ENCODE measurements around the gene PPP6R3. TPM values are rescaled to one million over a fixed set of nuclear protein-coding genes. Genes with fewer than 3 reads are reported as not detected.

Gene PPP6R3
- total RNA-seq, 1 experiment from 2014 or later = 138 TPM

- no peak overlapping the region; a peak in 1 of 7 replicates for H3K27ac Mint-ChIP-seq
- 0 out of 2 replicates have a peak, but pooled peaks cover 9% of the 10 kb centered on the region for H3K4me1 ChIP-seq (ENCODE audit: insufficient read depth, low read length)
- peaks cover 0 to 13% of the 10 kb centered on the region in 2 experiments; a peak in 3 of 4 replicates for H3K4me1 Mint-ChIP-seq
- no peak overlapping the region for H2BK120ac ChIP-seq (ENCODE audit: low read depth, low read length, poor library complexity, severe bottlenecking)
- no peak overlapping the region for H3K4me3 Mint-ChIP-seq
- no peak overlapping the region for H2AK5ac ChIP-seq (ENCODE audit: insufficient read length, low read length)
- no peak overlapping the region for H4K91ac ChIP-seq (ENCODE audit: insufficient read length, low read depth, low read length)
- no peak overlapping the region for H4K5ac ChIP-seq (ENCODE audit: insufficient read length, low read depth, low read length)
- H3K18ac ChIP-seq (ENCODE audit: insufficient read length, low read depth, low read length) = no peak overlapping the region
- H3K23me2 ChIP-seq (ENCODE audit: insufficient read length, low read depth, low read length, poor library complexity, severe bottlenecking) = no peaks in the 10 kb centered on the region
- TF ChIP-seq, protein P1, sequence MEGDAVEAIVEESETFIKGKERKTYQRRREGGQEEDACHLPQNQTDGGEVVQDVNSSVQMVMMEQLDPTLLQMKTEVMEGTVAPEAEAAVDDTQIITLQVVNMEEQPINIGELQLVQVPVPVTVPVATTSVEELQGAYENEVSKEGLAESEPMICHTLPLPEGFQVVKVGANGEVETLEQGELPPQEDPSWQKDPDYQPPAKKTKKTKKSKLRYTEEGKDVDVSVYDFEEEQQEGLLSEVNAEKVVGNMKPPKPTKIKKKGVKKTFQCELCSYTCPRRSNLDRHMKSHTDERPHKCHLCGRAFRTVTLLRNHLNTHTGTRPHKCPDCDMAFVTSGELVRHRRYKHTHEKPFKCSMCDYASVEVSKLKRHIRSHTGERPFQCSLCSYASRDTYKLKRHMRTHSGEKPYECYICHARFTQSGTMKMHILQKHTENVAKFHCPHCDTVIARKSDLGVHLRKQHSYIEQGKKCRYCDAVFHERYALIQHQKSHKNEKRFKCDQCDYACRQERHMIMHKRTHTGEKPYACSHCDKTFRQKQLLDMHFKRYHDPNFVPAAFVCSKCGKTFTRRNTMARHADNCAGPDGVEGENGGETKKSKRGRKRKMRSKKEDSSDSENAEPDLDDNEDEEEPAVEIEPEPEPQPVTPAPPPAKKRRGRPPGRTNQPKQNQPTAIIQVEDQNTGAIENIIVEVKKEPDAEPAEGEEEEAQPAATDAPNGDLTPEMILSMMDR (conservative IDR thresholded peaks at IDR 0.05) = no peak
- peaks cover 17 to 79% (median 65%) of the 10 kb centered on the region in 3 experiments; a peak in 6 of 7 replicates for H3K36me3 Mint-ChIP-seq (ENCODE audit: insufficient read depth in 1 of 3, low read depth in 3 of 3)
- H3K27ac ChIP-seq (ENCODE audit: insufficient read length, low read depth, low read length) = no peak overlapping the region
- no CpG with 5 or more reads among the region's 4 CpGs for WGBS (ENCODE audit: extremely low coverage, insufficient read length, low lambda C conversion rate)
- no peak overlapping the region for H3K4me2 ChIP-seq (ENCODE audit: insufficient read depth, insufficient read length, low read length)
- H3K27me3 ChIP-seq (ENCODE audit: insufficient read depth, low read length) = no peaks in the 10 kb centered on the region
- no peak overlapping the region for H4K8ac ChIP-seq (replicated peaks; ENCODE audit: insufficient read length, low read depth, low read length)
- H3K79me2 ChIP-seq (ENCODE audit: insufficient read depth, low read length) = peaks cover 10% of the 10 kb centered on the region; the same call in 1 of the 2 replicates
- no peak overlapping the region for H2AFZ ChIP-seq (ENCODE audit: low read length)
- no peak overlapping the region for H3K56ac ChIP-seq (ENCODE audit: insufficient read length, low read depth, low read length)
- H3K9me3 Mint-ChIP-seq = no peaks in the 10 kb centered on the region
- no peak overlapping the region for H2BK12ac ChIP-seq (ENCODE audit: insufficient read length, low read depth, low read length)
- H3K9me3 ChIP-seq (ENCODE audit: control insufficient read depth, low read depth, low read length) = no peaks in the 10 kb centered on the region
- H3K27me3 Mint-ChIP-seq (ENCODE audit: low read depth) = no peaks in the 10 kb centered on the region
- H3T11ph ChIP-seq (ENCODE audit: low read length) = no peak overlapping the region
- H3K9ac ChIP-seq (ENCODE audit: extremely low read depth, insufficient read length, low read length) = no peak overlapping the region
- no peak for DNase-seq
- peaks cover 4% of the 10 kb centered on the region for H3K79me1 ChIP-seq (ENCODE audit: insufficient read depth, low read depth, low read length, poor library complexity, severe bottlenecking)
- no peak overlapping the region for H2BK20ac ChIP-seq (ENCODE audit: low read depth, low read length, poor library complexity, severe bottlenecking)
- no peak overlapping the region for H3K23ac ChIP-seq (ENCODE audit: insufficient read length, low read depth, low read length)
- no peak overlapping the region for H2BK15ac ChIP-seq (ENCODE audit: low read depth, low read length)
- H3K14ac ChIP-seq (ENCODE audit: insufficient read depth, low read length) = no peak overlapping the region
- H4K20me1 ChIP-seq (ENCODE audit: control insufficient read depth, insufficient read depth, insufficient read length) = no peaks in the 10 kb centered on the region
- H2BK5ac ChIP-seq (ENCODE audit: insufficient read length, low read length) = no peak overlapping the region
- no peak overlapping the region for H3K4ac ChIP-seq (ENCODE audit: low read depth, low read length)
Measured at GRCh38 chr11:68525930-68526329, 65.4 kb downstream of the PPP6R3 start.

All from H9 (cell line).